ENCODE measurements around the gene TMEM120B.

TMEM120B gene

GRCh38 chr12:121804417-121805111, 92.0 kb downstream of the TMEM120B start:
- no peak for DNase-seq (ENCODE audit: low read depth, low spot score)

- no peak for DNase-seq (ENCODE audit: low read depth, low spot score)
These were observed 92.8 kb downstream of the TMEM120B start for GRCh38 chr12:121805171-121806008.

GRCh38 chr12:121806009-121806545, 93.5 kb downstream of the TMEM120B start:
- DNase-seq (ENCODE audit: low read depth, low spot score): no peak

- DNase-seq (ENCODE audit: low read depth, low spot score): no peak
These were observed 94.2 kb downstream of the TMEM120B start for GRCh38 chr12:121806546-121807423.

- DNase-seq (ENCODE audit: low read depth, low spot score): no peak
These were observed 95.2 kb downstream of the TMEM120B start for GRCh38 chr12:121807642-121808347.

GRCh38 chr12:121808623-121809022, 96.1 kb downstream of the TMEM120B start:
- no peak for DNase-seq (ENCODE audit: low read depth, low spot score)

GRCh38 chr12:121809712-121810116, 97.2 kb downstream of the TMEM120B start:
- no peak for DNase-seq (ENCODE audit: low read depth, low spot score)

GRCh38 chr12:121810234-121810817, 97.8 kb downstream of the TMEM120B start:
- DNase-seq (ENCODE audit: low read depth, low spot score): no peak

- no peak for DNase-seq (ENCODE audit: low read depth, low spot score)
These were observed 98.4 kb downstream of the TMEM120B start for GRCh38 chr12:121810833-121811433.

- DNase-seq (ENCODE audit: low read depth, low spot score): no peak
These were observed 99.1 kb downstream of the TMEM120B start for GRCh38 chr12:121811434-121812319.

- DNase-seq (ENCODE audit: low read depth, low spot score): no peak
These were observed 99.8 kb downstream of the TMEM120B start for GRCh38 chr12:121812320-121812871.

- DNase-seq (ENCODE audit: low read depth, low spot score): no peak
These were observed 100.7 kb downstream of the TMEM120B start for GRCh38 chr12:121812921-121813896.

GRCh38 chr12:121813951-121814350, 101.4 kb downstream of the TMEM120B start:
- no peak for DNase-seq (ENCODE audit: low read depth, low spot score)

GRCh38 chr12:121814429-121815119, 102.0 kb downstream of the TMEM120B start:
- no peak for DNase-seq (ENCODE audit: low read depth, low spot score)

- DNase-seq (ENCODE audit: low read depth, low spot score): no peak
These were observed 102.7 kb downstream of the TMEM120B start for GRCh38 chr12:121815263-121815662.

- DNase-seq (ENCODE audit: low read depth, low spot score): no peak
These were observed 104.5 kb downstream of the TMEM120B start for GRCh38 chr12:121816925-121817647.

Data from brain pericyte (primary cell).